Psoas muscle (tissue), 8 donors: ENCODE results near the gene MRPL10. TPM values are rescaled to one million over a fixed set of nuclear protein-coding genes. Genes with fewer than 3 reads are reported as not detected.

Source experiments
- ATAC-seq, 4 donors: fragments of 200-7000 bp; cut with Tn5 transposase; one replicate each; pipeline ENCODE4 v1.9.1; 2020; ENCODE audit warnings: moderate library complexity in 3 of 4, mild to moderate bottlenecking in 2 of 4
- DNase-seq, 2 donors: peaks; one replicate each; pipeline ENCODE4 v3.0.0-alpha.2; 2020
- H3K27ac ChIP-seq: fragments of 200-600 bp; one replicate; pipeline ENCODE4 v1.8.0; 2022
- H3K27me3 ChIP-seq, 3 donors: fragments of 200-600 bp in 1 of 3; one replicate each; pipeline versions ENCODE4 v1.6.1 to v1.8.0; 2013 to 2022; ENCODE audit warnings: low read length in 2 of 3, mild to moderate bottlenecking in 2 of 3, moderate library complexity in 1 of 3; ENCODE audit not compliant: insufficient read depth in 3 of 3
- H3K36me3 ChIP-seq, 2 donors: fragments of 200-600 bp in 1 of 2; one replicate each; pipeline versions ENCODE4 v1.6.1 to v1.8.0; 2013 to 2022; ENCODE audit warnings: low read depth in 1 of 2, mild to moderate bottlenecking in 1 of 2, moderate library complexity in 1 of 2; ENCODE audit not compliant: insufficient read depth in 1 of 2
- H3K4me1 ChIP-seq: fragments of 200-600 bp; one replicate; pipeline ENCODE4 v1.8.0; 2022
- H3K4me3 ChIP-seq: fragments of 200-600 bp; one replicate; pipeline ENCODE4 v1.8.0; 2022; ENCODE audit warnings: mild to moderate bottlenecking
- H3K9me3 ChIP-seq: fragments of 200-600 bp; one replicate; pipeline ENCODE4 v1.8.0; 2022
- CTCF ChIP-seq: fragments of 200-600 bp; IDR thresholded peaks from one replicate; pipeline ENCODE4 v1.8.0; 2022; ENCODE audit warnings: antibody characterized with exemption
- WGBS, 3 donors: extraction: QIAGEN DNeasy Blood & Tissue Kit; methylation state at CpG; one replicate each; pipeline versions ENCODE4 v1.1.6 to v1.1.7; 2013; 5-methylcytosine and 5-hydroxymethylcytosine counted together
- intact Hi-C, 2 donors: fragments of 100-400 bp; cut with DNase I; formaldehyde crosslinking; loops; one replicate each; pipeline versions ENCODE4 v1.11.0 to v1.14.2; 2022
- polyA plus RNA-seq, 3 donors: library from polyadenylated mRNA; stranded (reverse); fragments of 200-250 nt; gene quantifications; one replicate each; pipeline ENCODE4 v1.2.3, GENCODE V29; 2013
- total RNA-seq, 4 donors: library from RNA; stranded (reverse); fragmentation: NEBNext Ultra II Directional in 2 of 4; extraction: Animal tissue kit (Norgen Biotek cat#: 25700) in 2 of 4; gene quantifications; one replicate each; pipeline versions ENCODE4 v1.2.1 to v1.2.4, GENCODE V29; 2021 to 2023
- donor health status: healthy with polysubstance abuse.
- donor health status: DM: no; HTN: no; CAD: no; lungs with moderate emphysema.
- donor health status: Bipolar disorder and iron deficiency.
- donor health status: healthy.
- donor health status: DM: yes; HTN: yes; CAD: no.
- donor health status: DM: no; HTN: no; CAD: no.
- donor health status: DM: no; HTN: no; CAD: no.
- donor health status: DM: yes; HTN: yes; CAD: no.

MRPL10 gene
- total and polyA plus RNA-seq, 7 donors: 37.8 to 78.6 (median 47.0) TPM

GRCh38 chr17:47846716-47847340 is 15.5 kb upstream of the MRPL10 start:
- Histone ChIP-seq H3K4me3 (no peak overlapping the region), H3K36me3 (no peaks in the 10 kb centered on the region), H3K9me3 (no peaks in the 10 kb centered on the region), H3K4me1 (peaks cover 16% of the 10 kb centered on the region), H3K27ac (no peak overlapping the region), H3K27me3 (peaks cover 0 to 63% (median 28%) of the 10 kb centered on the region in 3 donors)
- no peak for TF ChIP-seq CTCF
- no peak for DNase-seq
- ATAC-seq: no peak
- 13 to 19% (median 17%) methylated on average over 25 to 31 of the region's 31 CpGs for WGBS, 3 donors
- intact Hi-C loops: loop anchor here in 1 of 2 donors (5.0 to 10.0 kb wide), 2 partner anchors 170 to 288 kb away; no protein-coding TSS in a partner anchor

GRCh38 chr17:47845716-47846075 is 14.4 kb upstream of the MRPL10 start:
- peaks cover 13% of the 10 kb centered on the region for H3K4me1 ChIP-seq
- ATAC-seq: no peak
- intact Hi-C loops: loop anchor here in 1 of 2 donors (5.0 to 10.0 kb wide), 2 partner anchors 172 to 289 kb away; no protein-coding TSS in a partner anchor
- no peak overlapping the region for H3K4me3 ChIP-seq
- 75 to 80% (median 78%) methylated on average over 1 to 3 of the region's 3 CpGs for WGBS, 3 donors
- no peak overlapping the region for H3K27ac ChIP-seq
- peaks cover 0 to 54% (median 24%) of the 10 kb centered on the region in 3 donors for H3K27me3 ChIP-seq
- no peaks in the 10 kb centered on the region for H3K36me3 ChIP-seq
- DNase-seq: no peak
- no peaks in the 10 kb centered on the region for H3K9me3 ChIP-seq
- no peak for TF ChIP-seq CTCF

GRCh38 chr17:47844814-47845715 is 13.7 kb upstream of the MRPL10 start:
- no peak for ATAC-seq
- intact Hi-C loops: loop anchor here in 1 of 2 donors (5.0 to 10.0 kb wide), 2 partner anchors 172 to 290 kb away; no protein-coding TSS in a partner anchor
- 55 to 62% (median 57%) methylated on average over 4 of the region's 4 CpGs for WGBS, 3 donors
- TF ChIP-seq CTCF: no peak
- Histone ChIP-seq H3K27me3 (peaks cover 0 to 48% (median 21%) of the 10 kb centered on the region in 3 donors), H3K4me3 (no peak overlapping the region), H3K36me3 (no peaks in the 10 kb centered on the region), H3K27ac (no peak overlapping the region), H3K9me3 (no peaks in the 10 kb centered on the region), H3K4me1 (peaks cover 13% of the 10 kb centered on the region)
- no peak for DNase-seq

- Histone ChIP-seq H3K4me3 (no peak overlapping the region), H3K27me3 (peaks cover 0 to 40% (median 17%) of the 10 kb centered on the region in 3 donors), H3K9me3 (no peaks in the 10 kb centered on the region), H3K4me1 (peaks cover 17% of the 10 kb centered on the region), H3K36me3 (no peaks in the 10 kb centered on the region), H3K27ac (no peak overlapping the region)
- ATAC-seq (no peak), DNase-seq (no peak)
- 80 to 83% (median 83%) methylated on average over 5 of the region's 5 CpGs for WGBS, 3 donors
- no peak for TF ChIP-seq CTCF
- intact Hi-C loops: loop anchor here in 1 of 2 donors (10.0 kb wide), 1 partner anchor 291 kb away; no protein-coding TSS in a partner anchor
Measured at GRCh38 chr17:47844227-47844626, 12.9 kb upstream of the MRPL10 start.
